ENCODE data around the gene GNAZ.

Gene GNAZ

DNA sequence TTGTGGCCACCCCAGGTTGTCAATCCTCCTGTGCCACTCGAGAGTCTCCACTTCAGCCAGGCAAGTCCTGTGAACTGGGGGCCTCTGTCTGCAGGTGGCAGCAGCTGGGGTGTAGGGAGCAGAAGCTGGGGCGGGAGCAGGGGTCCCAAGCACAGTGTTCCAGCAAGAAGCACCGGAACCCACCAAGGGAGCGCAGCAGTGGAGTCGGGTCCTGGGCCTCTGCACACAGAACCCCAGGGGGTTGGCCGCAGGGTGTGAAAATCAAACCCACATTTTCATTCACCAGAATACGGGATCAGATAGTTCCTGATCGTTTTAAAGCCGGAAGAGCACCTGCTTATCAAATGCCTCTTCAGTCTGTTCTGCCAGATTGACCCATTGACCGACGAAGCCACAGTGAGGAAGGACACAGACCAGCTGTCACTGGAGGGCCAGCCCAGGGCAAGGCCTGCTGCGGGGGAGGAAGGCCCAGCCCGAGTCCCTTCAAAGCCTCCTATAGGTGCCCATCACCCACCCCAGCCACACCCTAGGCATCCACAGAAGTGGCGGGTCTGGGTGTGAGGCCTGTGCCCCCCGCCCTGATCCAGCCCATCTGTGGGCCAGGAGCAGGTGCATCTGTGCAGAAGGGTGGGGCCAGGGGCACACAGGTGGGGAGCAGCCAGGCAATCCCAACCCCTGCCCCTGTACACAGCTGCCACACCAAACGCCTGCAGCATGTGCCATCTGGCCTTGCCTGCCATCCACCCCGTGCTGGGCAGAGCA is 37.3 kb downstream of the GNAZ start:
- DNase-seq = no peak

DNA sequence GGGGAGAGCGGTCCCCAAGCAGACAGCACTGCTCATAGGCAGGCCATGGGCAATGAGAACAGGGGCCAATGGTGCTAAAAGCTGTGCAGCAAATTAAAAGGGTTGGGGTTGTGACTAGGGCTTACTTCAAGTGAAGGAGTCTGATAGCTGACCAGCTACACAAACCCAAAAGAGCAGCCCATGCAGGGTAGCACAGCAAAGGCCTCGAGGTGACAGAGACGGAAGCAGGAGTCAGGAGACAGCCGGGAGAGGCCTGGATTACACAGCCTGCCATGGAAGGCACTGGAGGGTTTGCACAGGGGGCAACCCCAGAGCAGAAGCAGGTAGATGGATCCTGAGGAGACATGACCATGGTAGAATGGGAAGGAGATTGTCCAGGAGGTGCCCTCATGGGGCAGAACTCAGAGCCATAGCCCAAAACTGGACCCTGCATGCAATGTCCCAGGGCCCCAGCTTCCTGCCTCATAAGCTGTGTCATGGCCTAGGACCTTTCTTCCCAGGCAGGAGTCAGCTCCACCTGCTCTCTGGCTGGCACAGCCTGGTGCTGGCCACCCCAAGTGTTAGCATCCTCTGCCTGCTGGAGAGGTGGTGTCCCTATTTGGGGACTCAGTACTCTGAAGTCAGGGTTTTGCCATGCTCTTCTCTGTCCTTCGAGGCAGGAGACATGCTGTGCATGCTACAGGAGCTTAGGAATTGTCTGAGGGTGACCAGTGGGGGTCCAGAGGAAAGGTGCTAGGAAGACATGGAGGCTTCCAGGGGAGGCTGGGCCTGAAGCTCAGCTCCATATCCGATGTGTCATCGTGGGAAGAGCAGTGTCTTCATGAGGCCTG is 38.1 kb downstream of the GNAZ start:
- DNase-seq = no peak

DNA sequence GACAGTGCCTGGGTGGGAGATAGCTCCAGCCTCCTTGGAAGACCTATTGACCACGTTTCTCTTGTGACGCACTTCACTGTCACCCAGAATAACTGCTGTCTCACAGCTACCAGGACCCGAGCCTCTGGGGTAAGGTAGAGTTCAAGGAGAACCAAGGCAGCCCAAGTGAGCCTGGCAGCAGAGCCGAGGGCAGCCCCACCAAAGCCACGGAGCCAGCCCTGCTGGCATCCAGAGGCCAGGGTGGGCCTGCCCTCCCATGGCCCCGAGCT is 38.7 kb downstream of the GNAZ start:
- no peak for DNase-seq

DNA sequence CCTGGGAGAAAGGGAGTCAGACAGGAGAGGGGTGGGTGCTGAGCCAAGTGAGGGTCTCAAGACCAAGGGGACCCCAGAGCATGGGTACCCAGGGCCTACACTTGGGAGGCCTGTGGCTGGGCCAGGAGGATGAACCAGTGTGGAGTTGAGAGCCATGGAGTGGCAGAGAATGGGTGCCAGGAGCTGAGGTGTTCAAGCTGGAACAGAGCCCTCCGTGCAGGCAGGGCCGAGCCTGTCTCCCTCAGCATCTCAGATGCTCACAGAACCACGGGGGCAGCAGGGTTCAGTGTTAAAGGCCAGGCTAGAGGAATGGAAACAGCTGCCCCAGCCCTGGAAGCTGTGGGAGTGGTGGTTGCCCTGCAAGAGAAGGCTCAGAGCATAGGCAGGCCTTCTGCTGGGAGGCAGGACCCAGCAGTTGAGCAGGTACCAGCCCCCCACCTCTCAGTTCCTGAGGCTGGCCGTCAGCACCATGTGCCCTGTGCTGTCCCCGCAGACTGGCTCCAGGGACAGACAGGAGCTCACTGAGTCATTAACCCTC is 39.2 kb downstream of the GNAZ start:
- peak in 1 of 14 donors; percentile 58 for DNase-seq

DNA sequence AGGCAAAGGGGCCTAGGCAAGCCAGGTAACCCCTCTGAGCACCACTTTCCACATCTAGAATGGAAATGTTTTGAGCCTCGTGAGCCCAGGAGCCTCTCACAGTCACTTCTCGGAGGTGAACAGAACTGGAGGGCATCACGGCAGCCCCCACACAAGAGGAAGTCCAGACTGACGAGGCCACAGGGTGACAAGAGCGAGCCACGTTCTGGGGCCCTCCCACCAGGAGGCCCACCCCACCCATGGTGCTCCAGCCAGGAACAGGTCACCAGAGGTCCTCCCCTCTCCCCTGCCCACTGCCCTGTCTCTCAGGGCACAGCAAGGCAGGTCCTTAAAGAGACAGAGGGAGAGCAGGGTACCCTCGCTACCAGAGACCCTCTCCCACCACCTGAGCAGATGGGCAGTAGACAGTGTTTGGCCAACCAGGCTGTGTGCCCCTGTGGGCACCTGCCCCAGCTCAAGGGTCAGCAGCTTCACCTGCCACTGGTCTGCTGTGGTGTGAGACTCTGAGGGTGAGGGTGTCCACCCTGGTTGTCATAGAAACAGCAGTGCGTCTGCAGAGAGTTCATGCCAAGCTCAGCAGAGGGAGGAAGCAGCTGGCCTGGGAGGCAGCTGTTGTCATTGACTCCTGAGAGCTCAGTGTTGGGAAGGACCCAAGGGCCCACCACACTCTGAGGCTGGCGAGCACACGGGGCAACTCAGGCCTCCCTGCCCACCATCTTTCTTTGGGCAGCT is 40.0 kb downstream of the GNAZ start:
- no peak for DNase-seq

DNA sequence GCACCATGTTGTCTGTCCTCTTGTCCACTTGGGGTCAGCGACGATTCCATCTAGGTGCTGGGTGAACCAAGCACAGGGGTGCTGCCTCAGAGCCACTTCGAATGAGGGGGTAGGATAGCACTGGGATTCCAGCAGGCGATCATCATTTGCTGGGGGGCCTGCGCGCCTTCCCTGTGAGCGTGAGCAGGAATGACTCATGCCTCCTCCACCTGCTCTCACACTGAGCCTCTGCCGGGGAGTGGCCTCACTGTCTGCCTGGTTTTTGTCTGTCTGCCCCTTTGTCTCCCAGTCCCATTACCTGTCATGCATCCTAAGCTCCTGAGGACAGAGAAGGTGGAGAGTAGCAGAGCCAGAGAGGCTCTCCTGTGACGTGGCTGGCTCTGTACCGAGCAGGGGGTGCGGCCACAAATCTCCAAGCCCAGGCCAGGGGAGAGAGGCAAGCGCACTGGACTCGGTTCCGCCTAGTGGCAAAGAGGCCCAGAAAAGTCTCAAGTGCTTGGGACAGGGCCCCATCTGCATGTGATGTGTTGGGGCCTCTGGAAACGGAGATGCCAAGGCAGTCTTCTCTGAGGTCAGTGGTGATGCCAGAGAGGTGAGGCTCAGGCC is 40.7 kb downstream of the GNAZ start:
- DNase-seq = no peak

- DNase-seq = no peak
Observed at GRCh38 chr22:23112472-23113012, 42.2 kb downstream of the GNAZ start.

DNA sequence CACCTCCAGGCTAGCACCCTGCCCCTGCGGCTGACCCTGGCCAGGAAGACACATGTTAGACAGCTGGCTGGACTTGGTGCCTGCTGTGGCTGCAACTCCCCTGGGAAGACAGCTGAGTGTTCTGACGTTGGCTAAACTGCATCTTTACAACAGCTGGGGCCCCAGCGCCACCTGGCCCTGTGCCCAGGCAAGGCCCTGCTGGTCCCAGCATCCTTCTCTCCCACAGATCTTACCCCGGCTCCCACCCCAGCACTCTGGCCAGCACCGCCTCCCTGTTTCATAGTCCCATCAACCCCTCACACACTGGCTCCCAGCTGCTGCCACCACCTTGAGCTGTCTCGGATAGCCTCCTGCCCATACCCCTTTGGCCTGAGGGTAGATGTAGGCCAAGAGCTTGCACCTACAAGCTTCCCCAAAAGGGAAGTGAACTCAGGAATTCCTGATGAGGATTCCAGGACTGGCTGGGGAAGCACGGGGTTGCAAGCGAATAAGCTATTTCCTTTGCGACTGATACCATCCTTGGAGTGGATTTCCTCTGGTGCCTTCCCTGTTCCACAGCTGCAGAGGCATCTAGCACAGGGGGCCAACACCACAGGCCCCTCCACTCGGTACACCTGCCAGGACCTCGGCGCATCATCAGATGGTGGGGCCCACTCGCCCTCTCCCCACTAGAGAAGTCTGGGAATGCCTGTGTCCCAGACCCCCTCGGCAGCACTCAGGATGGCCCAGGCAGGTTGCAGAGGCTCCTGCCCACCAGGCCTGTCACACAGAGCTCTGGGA is 42.9 kb downstream of the GNAZ start:
- peak in 11 of 14 donors; percentile 40 to 80 (median 63) for DNase-seq

GRCh38 chr22:23113847-23114720 is 43.8 kb downstream of the GNAZ start:
- peak in 11 of 14 donors; percentile 46 to 86 (median 75) for DNase-seq

DNA sequence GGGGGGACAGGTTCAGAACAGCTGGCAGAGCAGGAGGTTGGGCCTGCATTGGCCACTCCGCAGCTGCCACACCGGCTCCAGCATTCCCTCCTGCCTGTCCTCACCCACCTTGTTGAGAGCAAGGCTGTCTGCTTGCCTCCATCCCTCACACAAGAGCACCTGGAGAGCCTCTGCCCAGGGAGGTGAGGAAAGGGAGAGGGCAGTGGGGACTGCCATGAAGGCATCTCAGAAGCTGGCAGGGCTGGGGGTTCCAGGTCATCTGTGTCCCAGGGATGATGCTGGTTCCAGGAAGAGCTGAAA is 44.4 kb downstream of the GNAZ start:
- no peak for DNase-seq

DNA sequence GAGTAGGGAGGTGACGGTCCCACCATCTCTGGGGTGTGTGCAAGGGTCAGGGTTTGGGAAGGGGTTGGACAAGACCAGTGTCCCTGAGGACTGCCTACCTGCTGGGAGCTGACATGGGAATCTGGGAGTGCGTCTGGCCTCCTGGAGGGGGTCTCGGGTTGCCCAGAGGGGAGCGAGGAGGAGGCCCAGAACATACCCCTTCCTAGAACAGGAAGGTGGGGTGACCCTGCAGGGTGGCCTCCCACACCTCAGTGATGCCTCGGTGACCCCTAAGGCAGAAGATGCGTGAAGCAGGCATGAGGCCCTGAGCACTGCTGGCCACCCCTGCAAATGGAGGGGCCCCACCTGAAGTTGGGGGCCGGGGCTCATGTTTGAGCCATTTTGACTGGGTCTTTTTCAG is 45.0 kb downstream of the GNAZ start:
- DNase-seq = no peak

GRCh38 chr22:23115825-23116494 is 45.6 kb downstream of the GNAZ start:
- DNase-seq = no peak

DNA sequence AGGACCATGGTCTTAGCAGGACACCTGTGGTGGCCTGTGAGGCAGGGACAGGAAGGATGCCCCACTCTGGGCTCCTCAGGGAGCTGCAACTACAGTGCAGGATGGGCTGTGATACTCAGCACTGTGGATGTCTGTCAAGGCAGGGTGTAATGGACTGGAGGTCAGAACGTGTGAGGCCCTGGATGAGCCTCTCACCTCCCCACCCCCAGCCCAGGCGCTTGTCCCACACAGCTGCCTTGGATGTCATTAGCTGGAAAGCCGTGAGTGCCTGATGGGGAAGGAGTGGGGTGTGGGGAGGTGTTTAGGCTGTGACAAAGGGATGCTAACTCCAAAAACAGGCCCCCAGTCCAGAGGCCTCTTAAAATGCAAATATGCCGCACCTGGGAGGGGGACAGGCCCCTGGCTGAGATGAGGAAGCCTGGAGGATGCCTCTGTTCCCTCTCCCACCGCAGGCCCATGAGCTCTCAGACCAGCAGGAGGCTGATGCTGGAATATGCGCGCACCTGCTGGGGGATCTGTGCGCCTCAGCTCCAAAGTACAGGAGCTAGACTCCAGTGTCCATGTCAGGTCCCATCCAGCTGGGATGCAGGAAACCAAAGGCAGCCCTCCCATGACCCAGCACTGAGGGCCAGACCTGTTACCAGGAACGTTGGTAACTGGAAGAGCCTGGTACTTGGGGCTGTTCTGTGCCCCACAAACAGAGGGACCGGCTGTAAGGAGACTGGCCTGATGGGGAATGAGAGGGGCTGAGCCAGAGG is 46.4 kb downstream of the GNAZ start:
- peak in 1 of 14 donors; percentile 25 for DNase-seq

GRCh38 chr22:23117275-23117674 is 47.0 kb downstream of the GNAZ start:
- DNase-seq = no peak

DNA sequence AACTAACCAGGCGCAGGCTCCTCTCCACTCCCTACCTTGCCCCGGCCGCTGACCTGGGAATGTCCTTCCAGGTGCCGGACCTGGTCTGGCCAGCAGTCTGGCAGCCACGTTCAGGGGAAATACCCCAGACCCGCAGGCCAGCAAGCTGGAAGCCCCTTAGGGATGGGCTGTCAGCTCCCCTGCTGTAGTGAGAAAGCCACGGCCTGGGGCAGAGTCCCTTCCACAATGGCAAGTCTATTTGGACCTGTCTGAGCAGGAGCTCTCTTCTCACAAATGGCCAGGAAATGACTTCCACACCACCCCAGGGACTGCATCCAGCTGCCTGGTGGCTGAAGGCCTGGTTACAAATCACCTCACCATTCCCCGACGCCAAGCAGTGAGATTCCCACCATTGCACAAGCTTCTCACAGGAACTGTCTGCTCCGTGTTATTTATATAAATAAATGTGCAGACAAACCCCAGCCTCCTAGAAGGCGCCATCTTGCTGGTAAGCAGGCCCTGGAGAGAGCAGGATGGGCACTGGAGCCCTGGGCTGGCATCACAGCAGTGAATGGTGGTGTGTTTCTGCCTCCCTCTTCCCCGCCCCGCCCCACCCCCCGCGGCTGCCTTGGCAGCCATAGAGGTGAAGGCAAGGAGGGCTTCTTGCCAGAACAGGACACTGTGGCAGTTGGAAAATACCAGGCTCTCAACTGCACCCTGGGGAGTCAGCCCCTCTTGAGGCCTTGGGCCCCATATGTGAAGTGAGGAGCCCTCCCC is 47.8 kb downstream of the GNAZ start:
- DNase-seq = peak in 1 of 14 donors; percentile 32

GRCh38 chr22:23118647-23119493 is 48.6 kb downstream of the GNAZ start:
- no peak for DNase-seq

All from C1 segment of cervical spinal cord (tissue), 14 donors.